SHP77 treated with DMSO at 0.1 percent for 48 hours (cell line): Measurements from ENCODE around the gene HHLA2.

Experiments
- DNase-seq: peaks from one replicate; lab custom pipeline; 2025; lab: John Stamatoyannopoulos, UW

Gene HHLA2

DNA sequence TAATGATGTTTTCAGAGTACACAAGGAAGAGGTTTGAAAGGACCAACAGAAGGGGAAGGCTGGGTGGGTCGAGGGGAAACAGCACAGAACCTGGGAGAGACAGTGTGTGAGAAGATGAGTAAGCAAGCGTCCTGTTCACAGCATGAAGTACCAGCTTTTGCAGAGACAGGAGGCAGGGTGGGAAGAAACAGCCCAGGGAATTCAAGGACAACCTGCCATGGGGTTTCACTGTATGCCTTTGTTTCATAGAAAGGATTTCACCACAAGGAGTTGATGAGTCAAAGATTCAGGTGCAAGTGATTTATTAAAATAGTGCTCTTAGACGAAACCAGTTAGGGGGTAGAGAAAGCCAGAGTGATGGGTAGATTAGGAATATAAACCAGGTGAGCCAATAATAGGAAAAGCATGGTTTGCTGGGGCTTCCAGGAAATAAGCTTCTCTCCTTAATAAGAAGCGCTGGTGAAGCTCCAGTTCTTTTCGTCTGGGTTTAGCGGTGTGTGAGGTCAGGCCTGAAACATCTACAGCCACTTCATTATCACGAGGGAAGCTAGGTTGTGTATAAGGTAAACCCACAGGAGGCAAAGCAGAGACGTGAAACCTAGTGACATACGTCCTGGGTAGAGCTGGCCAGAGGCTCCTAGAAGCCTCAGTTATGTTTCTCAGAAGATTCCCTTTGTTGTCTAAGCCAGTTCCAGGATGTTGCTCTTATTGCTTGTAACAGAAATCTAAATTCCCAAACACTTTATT lies 3.9 kb downstream of the HHLA2 start:
- no peak for DNase-seq

DNA sequence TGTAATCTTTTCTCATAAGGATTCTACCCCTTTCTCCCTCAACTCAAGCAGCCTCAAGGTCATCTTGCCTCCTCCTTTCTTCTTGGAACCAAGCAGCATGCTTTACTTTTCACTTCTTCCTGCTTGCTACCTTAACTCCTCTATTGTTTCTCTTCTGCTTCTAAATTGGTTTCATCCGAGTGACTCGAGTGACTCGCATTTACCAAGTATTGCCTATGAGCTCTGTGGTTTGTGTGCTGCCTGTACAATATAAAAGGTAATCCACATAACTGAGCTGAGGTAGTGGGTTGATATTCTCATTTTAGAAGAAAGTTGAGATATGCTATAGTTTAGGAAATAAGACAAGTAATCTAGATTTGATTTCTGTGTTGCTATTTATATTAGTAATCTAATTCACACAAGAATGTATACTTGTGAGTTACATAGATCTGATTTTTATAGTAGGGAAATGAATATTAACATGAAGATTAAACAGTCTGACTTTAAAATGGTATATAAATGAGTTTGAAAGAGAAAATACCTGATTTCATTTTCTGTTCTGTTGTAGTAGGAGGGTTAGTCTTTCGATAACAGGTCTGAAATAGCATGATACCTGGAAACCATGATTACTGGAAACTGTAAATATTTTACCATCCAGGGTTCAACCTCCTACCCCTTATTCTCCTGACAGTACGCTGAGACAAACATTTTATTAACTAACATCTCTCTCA lies 5.5 kb downstream of the HHLA2 start:
- no peak for DNase-seq

DNA sequence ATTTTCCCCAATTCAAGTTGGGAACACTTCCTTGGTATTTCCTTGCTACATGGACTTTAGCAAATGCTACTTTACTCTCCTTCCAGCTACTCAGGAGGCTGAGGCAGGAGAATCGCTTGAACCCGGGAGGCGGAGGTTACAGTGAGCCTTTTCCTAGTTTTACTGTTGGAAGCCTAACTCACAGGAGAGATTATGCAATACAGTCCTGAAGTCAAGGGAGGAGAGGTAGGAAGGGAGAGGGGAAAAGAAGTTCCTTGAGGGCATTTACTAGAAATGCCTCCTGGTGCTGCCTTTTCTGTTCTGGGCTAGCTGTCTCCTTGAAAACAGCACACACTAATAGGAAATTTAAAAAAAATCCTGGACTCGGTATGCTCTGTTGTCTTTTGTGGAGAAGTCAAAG lies 6.2 kb downstream of the HHLA2 start:
- DNase-seq = no peak

DNA sequence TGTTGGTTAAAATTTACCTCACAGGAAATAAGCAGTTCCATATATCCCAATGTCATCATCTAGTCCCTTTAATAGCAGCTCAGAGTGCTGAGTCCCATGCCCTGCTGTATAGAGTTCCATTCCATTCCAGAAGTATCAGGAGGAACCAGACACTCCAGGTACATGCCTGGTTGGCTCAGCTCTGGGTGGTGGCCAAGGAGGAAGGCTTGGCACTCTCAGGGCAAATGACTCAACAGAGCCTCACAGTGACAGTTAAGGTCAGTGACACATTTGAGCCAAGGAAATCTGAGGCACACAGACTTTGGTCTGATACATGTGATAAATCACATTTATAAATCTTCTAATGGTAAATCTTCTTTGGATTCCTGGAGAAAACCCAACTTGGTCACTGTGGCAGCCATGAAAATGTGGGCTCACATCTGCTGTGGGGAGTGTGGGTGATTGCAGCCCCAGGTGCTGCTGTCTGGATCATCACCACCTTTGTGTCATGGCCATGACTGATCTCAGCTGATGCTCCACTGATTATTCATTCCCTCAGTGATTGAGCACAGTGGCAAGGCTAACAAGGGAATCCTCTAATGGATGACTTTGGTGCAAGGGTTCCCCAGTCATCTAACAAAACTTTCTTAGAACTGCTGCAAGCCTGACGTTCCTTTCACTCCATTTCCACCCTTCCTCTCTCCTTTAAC lies 9.3 kb downstream of the HHLA2 start:
- DNase-seq = no peak

DNA sequence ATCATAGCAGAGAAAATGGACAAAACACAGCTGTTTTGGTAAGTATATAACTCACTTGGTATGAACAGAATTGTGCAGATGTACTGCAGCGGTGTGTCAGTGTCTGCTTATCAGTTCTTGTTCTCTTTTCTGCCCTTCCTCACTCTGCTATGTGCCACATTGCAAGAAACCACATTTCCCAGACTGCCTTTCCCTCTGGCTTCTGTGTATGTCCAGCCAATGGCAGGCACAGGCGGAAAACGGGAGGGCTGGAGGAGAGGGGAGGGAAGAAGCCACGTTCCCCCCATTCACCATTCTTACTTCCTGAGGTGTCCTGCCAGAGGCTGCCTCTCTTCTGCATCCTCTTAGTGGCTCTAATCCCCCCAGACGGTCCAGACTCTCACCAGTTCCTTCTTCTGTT lies 15.4 kb downstream of the HHLA2 start:
- DNase-seq = no peak

DNA sequence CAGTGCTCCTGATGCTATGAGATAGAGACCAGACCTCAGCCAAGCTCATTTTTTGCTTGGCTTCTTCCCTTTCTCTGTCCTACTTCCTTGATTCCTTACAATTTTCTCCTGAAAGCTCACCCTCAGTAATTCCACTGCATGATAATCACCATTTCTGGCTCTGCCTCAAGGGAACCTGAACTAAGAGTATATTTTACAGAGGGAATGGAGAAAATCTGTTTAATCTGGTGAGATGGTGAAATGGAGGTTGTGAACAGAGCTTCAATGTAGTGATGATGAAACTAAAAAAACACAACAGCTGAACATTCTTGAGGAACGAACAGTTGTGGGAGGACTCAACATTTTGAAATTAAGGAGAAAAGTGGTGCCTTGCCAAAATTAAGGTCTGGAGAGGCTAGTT lies 16.3 kb downstream of the HHLA2 start:
- no peak for DNase-seq

DNA sequence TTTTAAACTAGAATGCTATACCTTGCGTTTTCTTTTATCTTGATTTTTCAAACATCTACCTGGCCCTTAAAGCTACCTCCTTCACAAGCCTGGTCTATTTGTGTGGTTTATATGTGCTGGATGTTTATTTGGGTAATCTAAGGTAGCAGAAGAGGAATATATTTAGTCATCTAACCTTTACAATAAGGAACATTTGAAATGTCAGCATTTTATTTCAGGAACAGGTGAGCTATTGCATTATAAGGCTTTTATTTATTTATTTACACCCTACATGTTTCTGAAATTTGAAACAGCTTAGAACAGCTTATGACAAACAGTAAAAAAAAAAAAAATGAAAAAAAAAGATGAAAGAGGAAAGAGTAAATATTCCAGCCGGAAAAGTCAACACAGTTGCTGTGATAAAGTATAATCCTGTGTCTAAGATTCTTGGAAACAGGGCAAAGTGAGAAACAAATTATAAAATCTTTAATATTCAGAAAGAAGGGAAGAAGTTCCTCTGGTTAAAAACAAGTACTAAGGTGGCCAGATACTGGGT lies 19.5 kb downstream of the HHLA2 start:
- no peak for DNase-seq

DNA sequence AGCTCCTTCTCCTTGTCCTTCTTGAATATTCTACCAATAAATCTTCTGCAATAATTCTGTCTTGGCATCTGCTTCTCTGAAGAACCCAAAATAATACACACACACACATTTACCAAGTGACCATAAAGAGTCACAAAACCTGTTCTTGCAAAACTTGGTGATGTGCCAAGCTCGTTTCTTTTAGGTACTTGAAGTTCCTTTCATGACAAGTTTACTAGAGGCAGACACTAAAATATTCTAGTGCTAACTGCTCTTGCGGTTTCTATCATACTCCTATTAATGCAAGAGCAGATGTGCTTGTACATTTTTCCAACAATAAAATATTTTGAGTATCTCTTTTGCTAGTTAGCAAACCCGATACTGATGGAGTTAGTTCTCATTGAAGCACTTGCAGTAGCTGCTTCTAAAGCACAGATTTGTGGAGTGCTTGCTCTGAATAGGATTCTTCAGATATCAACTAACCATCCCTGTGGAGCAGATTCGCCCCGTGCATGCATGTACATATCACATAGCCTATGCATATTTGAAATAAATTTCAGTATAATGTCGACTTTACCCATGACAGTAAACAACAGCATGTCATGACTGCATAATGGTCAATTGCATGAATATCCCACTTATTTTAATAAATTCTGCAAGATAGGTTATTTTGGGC lies 23.2 kb downstream of the HHLA2 start:
- no peak for DNase-seq

DNA sequence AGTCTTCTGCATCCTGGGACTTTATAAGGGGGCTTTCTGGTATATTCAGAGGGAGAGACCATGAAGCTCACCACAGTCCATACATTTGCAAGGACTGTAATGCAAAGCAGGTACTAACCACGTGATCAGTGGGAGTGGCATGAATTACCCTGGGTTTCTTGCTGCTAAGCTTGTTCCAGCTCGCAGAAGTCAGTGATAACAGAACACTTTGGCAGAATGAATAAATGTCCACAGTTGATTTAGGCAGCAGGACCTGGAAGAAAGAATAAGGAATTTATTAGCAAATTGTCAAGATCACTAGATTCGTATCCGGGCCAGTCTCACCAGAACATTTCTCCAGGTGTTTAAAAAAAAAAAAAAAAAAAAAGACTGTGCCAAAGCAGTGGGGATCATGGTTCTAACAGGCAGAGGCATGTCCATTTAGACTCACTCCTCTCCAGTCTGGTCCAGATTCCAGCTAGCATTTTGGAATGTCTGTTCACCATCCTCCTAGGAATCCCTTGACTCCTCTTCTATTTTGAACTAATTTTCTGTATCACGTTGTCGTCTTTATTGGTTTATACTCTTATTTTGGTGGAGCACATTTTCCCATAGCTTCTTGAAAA lies 24.5 kb downstream of the HHLA2 start:
- no peak for DNase-seq

DNA sequence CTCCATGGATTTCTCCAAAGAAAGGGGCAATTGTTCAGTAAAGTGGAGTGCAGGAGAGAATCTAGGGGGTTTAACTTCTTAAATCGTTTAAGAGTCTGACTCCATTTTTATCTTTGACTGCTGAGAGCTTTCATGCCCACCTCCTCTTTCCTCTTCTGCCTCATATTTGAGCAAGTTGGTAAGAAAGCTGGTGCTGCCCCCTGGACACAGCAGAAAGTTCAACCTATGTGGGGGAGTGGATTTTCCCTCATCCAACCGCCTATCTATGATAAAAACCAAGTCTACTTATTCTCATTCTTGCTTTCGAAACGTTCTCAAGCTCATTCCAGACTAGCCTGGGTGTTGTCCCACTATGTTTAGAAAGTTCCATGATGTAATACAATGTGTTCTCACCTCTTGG lies 26.0 kb downstream of the HHLA2 start:
- no peak for DNase-seq

DNA sequence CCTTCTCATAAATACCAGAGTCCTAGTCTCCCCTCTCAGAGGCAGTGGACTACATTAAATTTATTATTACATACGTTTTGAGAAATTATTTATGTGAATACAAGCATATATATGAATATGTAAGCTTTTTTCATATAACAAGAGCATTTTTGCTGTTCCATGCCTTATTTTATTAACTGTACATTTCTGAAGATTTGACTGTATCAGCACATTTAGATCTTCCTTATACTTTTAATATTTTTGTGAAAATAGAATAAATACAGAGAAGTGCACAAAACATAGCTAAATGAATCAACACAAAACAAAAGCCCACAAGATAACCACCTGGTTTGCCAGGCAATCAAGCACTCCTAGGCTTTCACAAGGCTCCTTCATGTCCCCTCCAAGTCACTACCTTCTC lies 27.8 kb downstream of the HHLA2 start:
- no peak for DNase-seq

DNA sequence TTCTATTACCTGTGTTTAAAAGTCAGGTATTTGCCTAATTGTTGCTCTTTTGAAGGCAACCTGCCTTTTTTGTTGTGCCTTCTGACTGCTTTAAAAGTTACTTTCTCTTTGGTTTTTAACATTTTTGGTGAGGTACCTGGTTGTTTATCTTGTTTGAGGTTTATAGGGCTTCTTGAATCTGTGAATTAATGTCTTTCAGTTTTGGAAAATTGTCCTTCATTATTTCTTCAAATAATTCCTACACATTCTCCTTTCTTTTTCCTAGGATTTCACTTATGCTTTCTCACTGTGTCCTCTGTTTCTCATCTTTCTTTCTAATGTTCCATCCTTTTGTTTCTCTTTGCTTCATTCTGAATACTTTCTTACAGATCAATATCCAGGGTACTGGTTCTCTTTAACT lies 30.8 kb downstream of the HHLA2 start:
- no peak for DNase-seq

DNA sequence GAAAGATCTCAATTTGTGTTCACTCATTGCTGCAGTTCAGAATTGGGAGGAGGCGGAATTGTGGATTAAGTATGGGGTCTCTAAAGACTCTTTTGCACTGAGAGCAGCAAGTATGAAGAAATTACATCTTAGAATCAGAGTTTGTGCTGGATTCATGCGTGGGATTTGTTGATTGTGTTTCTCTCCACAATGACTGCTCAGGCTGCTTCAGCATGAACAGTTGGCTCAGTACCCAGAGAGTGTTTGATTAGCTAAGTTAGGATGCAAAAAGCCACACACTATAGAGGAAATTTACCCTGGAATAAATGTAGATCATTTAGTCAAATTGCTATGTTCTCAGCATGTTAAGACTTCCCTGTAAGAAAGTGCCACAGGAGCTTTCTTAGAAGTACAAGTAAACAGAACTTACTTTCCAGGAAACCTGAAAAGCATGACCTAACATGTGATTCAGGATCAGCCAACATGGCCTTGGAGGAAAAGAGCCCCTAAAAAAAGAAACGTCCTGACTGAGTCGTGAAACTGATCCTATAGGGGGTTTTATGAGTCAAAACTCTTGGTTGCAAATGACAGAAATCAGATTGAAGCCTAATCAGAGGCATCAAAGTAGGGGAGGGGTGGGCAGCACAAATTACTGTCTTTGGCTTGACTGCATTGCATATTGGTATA lies 32.6 kb downstream of the HHLA2 start:
- no peak for DNase-seq

DNA sequence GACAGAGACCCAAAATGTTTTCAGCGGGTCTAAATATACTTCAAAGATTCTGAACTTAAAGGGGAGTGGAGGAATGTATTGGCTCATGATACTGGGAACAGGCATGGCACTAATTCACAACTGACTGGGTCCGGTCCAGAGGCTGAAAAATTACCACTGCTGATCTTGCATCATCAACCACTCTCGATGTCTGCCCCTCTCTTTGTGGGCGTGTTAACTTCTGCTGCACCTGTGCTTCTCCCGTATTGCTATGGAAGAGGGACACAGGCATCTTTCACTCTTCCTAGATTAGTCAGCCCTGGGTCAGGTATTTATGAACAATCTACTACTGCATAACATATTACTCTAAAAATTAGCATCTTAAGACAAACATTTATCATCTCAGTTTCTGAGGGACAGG lies 33.2 kb downstream of the HHLA2 start:
- DNase-seq = no peak

DNA sequence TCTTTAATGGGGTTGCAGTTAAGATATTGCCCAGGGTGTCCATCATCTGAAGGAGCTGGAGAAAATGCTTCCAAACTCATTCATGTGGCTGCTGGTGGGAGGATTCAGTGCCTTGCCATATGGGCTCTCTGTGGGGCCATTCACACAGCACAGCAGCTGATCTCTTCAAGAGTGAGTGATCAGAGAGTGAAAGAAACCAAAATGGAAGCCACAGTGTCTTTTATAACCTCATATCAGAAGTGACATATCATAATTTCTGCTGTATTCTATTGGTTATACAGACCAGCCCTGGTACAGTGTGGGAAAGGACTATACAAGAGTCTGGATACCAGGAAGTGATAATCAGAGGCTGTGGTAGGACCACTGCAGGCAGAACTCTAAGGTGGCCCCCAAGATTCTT lies 33.6 kb downstream of the HHLA2 start:
- DNase-seq = no peak

DNA sequence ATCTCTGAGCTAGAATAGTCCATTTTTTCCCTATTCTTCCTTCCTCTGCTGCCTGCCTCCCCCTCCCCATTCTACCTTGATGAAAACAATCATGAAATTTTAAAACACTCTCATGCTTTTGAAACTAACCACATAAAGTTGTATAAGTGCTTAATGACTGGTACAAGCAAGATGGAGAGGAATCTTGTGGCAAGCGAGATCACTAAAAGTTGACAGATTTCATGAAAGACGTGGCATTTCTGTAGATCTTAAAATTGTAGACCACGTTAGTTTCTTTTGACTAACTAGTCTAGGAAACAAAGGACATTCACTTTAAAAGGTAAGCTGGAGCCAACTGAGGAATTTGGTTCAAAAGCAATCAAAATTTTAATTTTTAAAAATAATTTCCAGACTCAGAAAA lies 35.4 kb downstream of the HHLA2 start:
- DNase-seq = no peak

DNA sequence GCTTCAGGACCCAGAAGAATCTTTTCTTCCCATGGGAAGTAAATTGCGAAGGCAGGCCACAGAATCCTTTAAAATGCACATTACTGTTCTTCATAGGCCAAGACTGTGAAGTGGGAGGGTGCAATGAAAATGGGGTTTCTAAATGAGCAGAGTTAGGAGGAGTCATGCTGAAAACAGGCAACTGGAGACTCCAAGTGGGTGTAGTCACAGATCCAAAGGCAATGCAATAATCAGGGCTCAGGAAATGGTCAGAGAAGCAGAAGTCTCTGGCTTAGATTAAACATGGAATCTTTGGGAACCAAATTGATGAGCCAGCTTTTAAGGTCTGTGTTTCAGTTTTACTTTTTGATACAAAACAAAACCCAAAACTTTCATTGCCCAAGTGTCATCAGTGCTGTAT lies 37.6 kb downstream of the HHLA2 start:
- DNase-seq = no peak

DNA sequence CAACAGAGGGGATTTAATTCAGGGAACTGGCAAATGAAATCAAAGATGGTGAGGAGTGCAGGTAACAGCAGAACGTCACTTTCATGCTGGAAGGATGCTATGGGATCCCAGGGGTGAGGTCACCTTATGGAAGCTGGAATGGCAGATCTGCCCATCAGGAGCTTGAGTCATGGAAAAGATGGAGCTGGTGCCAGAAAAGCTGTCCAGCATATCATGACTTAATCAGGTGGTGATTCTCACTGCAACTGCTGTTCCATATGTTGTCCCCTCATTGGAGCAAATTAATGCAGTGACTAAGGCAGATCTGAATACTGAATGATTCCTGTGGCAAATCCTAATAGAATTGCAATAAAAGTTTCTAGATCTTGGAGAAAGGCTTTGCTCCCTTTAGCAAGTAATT lies 38.4 kb downstream of the HHLA2 start:
- no peak for DNase-seq

DNA sequence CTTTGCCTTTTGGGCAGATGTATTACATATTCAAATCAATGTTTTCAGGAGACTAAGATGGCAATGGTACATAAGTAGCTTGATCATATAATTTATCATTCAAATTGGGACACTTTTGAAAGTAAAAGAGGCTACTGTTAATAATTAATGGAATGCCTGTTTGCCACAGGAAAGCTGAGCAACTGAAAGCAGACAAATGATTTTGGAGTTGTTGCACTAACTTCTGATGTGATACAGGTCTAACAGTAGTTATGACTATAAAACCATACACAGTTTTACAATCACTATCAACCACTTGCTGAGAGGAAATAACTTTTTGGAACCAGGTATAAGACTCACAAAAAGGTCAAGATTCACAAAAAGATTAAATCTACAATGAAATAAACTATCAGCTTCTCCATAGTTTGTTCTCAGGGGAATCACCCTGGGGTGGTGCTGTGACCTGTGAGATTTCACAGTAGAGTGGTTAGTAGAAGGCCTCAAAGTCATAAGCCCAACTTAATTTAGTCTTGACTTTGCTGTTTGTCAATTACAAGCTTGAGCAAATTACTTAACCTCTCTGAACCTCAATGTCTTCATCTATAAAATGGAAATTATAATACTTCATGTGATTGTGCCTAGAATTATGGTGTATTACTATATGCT lies 42.7 kb downstream of the HHLA2 start:
- no peak for DNase-seq

DNA sequence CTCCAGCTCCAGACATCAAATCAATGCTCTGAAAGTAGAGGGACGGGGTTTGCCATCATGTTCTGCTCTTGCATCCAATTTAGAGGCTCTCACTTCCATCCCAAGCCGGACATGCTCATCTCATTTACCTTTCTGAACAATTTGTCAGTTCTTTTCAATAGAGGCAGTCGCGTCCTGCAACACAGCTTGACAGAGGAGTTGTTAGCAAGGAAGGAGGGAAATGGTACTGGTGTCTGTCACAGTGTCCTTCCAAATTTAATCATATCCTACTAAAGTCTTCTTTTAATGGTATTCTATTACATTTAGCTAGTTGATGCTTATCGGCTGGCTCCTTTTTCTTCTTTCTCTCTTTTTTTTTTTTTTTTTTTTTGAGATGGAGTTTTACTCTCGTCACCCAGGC lies 45.6 kb downstream of the HHLA2 start:
- no peak for DNase-seq
